Measurements from ENCODE around the gene ARHGAP26.

GRCh38 chr5:143198332-143198731 is 428.2 kb downstream of the ARHGAP26 start:
- TF ChIP-seq, protein P1, sequence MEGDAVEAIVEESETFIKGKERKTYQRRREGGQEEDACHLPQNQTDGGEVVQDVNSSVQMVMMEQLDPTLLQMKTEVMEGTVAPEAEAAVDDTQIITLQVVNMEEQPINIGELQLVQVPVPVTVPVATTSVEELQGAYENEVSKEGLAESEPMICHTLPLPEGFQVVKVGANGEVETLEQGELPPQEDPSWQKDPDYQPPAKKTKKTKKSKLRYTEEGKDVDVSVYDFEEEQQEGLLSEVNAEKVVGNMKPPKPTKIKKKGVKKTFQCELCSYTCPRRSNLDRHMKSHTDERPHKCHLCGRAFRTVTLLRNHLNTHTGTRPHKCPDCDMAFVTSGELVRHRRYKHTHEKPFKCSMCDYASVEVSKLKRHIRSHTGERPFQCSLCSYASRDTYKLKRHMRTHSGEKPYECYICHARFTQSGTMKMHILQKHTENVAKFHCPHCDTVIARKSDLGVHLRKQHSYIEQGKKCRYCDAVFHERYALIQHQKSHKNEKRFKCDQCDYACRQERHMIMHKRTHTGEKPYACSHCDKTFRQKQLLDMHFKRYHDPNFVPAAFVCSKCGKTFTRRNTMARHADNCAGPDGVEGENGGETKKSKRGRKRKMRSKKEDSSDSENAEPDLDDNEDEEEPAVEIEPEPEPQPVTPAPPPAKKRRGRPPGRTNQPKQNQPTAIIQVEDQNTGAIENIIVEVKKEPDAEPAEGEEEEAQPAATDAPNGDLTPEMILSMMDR (IDR thresholded peaks at IDR 0.05; ENCODE audit: low read length): no peak
- TF ChIP-seq EZH2 (IDR thresholded peaks at IDR 0.05; ENCODE audit: borderline replicate concordance, low read length): no peak
